ENCODE results near the gene RAB3GAP2. TPM values are rescaled to one million over a fixed set of nuclear protein-coding genes. Genes with fewer than 3 reads are reported as not detected.
"Not testable (repeated sequence)": the region's sequence is repeated elsewhere in the genome, so short reads cannot be mapped to it uniquely, and the experiment has no call there.

The RAB3GAP2 gene
- total RNA-seq, 1 experiment from 2014 or later = 19.8 TPM

DNA sequence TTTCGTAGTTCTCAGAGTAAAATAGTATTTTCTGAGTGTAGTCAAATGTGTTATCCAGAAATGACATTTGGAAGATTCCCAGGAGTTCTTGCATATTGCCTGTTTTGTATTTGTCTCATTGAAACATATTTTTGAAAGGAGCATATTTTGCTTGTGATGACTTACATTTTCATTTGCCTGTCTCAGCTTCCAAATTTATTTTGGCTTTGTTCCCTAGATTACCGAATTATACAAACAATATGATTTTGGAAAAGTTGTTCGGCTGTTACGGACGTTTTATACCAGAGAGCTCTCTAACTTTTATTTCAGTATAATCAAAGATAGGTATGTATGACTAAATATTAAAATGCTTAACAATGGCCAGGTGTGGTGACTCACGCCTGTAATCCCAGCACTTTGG lies 132.3 kb downstream of the RAB3GAP2 start:
- in situ Hi-C loops (cut with HindIII; ENCODE audit: low pct_unique_long_range_greater_than_20kb, low sequenced_read_pairs) = no loop called here

GRCh38 chr1:220137019-220137786 lies 135.1 kb downstream of the RAB3GAP2 start:
- DNase-seq (ENCODE audit: low read depth, low spot score) = no peak
- in situ Hi-C loops (cut with HindIII; ENCODE audit: low pct_unique_long_range_greater_than_20kb, low sequenced_read_pairs) = no loop called here

More for the DNA sequence above, 132.3 kb downstream of the RAB3GAP2 start:
- DNase-seq (ENCODE audit: low read depth, low spot score) = no peak

- DNase-seq (ENCODE audit: low read depth, low spot score) = no peak
- in situ Hi-C loops (cut with HindIII; ENCODE audit: low pct_unique_long_range_greater_than_20kb, low sequenced_read_pairs) = no loop called here
Measured at GRCh38 chr1:220135755-220136154, 136.5 kb downstream of the RAB3GAP2 start.

GRCh38 chr1:220129479-220130210 lies 142.6 kb downstream of the RAB3GAP2 start:
- no peak for DNase-seq (ENCODE audit: low read depth, low spot score)
- in situ Hi-C loops (cut with HindIII; ENCODE audit: low pct_unique_long_range_greater_than_20kb, low sequenced_read_pairs) = no loop called here

GRCh38 chr1:220127076-220127475 lies 145.2 kb downstream of the RAB3GAP2 start:
- no peak for DNase-seq (ENCODE audit: low read depth, low spot score)
- in situ Hi-C loops (cut with HindIII; ENCODE audit: low pct_unique_long_range_greater_than_20kb, low sequenced_read_pairs) = no loop called here

DNA sequence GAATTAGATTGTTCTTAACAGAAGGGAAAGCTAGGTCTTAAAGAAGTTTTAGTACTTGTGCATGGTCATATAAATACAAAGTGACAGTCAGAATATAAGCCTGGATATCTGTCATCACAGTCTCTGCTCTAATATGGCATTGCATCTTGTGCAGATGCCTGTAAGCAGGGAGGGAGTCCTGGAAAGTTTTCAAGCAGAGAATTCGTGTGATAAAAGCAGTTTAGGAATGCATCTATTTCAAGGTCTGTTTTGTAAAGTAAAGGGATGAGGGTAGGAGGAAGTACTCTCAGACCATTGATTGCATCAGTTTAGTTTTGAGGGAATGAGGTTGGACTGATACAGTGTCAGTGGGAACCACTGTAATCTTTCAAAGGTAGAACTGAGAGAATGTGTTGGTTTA lies 147.7 kb downstream of the RAB3GAP2 start:
- in situ Hi-C loops (cut with HindIII; ENCODE audit: low pct_unique_long_range_greater_than_20kb, low sequenced_read_pairs) = no loop called here
- DNase-seq (ENCODE audit: low read depth, low spot score) = no peak

GRCh38 chr1:220123889-220124288 lies 148.4 kb downstream of the RAB3GAP2 start:
- in situ Hi-C loops (cut with HindIII; ENCODE audit: low pct_unique_long_range_greater_than_20kb, low sequenced_read_pairs) = no loop called here
- DNase-seq (ENCODE audit: low read depth, low spot score) = peak; percentile 40

- no peak for DNase-seq (ENCODE audit: low read depth, low spot score)
- in situ Hi-C loops (cut with HindIII; ENCODE audit: low pct_unique_long_range_greater_than_20kb, low sequenced_read_pairs) = no loop called here
Measured at GRCh38 chr1:220123066-220123465, 149.2 kb downstream of the RAB3GAP2 start.

GRCh38 chr1:220121791-220122530 lies 150.3 kb downstream of the RAB3GAP2 start:
- DNase-seq (ENCODE audit: low read depth, low spot score) = no peak
- in situ Hi-C loops (cut with HindIII; ENCODE audit: low pct_unique_long_range_greater_than_20kb, low sequenced_read_pairs) = no loop called here

DNA sequence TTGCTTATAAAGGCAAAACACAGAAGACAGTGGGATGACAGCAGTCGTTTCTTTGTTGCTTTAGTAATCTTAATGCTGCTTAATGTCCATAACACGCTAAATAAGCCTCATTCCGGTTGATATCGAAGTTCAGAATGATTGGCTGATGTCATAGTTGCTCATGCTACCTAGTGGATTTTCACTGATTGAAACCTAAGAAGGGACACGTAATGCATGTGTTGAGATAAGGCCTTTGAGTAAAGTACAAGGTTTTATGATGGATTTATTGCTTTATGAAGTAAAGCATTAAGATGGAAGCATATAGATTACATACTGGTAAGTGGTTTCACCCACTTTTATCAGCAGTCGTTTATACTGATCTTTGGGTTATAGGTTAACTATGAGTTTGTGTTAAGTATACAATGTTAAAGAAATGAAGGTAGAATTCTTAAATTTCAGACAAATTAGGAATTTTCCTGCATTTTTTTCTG lies 153.2 kb downstream of the RAB3GAP2 start:
- in situ Hi-C loops (cut with HindIII; ENCODE audit: low pct_unique_long_range_greater_than_20kb, low sequenced_read_pairs) = no loop called here
- DNase-seq (ENCODE audit: low read depth, low spot score) = no peak

GRCh38 chr1:220113136-220113695 lies 159.0 kb downstream of the RAB3GAP2 start:
- DNase-seq (ENCODE audit: low read depth, low spot score) = peak; percentile 64

DNA sequence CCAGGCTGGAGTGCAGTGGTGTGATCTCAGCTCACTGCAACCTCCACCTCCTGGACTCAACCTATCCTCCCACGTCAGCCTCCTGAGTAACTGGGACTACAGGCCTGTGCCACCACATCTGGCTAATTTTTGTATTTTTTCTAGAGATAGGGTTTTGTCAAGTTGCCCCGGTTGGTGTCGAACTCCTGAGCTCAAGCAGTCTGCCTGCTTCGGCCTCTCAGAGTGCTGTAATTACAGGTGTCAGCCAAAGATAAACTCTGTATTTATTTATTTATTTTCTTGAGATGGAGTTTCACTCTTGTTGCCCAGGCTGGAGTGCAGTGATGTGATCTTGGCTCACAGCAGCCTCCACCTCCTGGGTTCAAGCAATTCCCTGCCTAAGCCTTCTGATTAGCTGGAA lies 159.7 kb downstream of the RAB3GAP2 start:
- in situ Hi-C loops (cut with HindIII; ENCODE audit: low pct_unique_long_range_greater_than_20kb, low sequenced_read_pairs); DNase-seq (ENCODE audit: low read depth, low spot score): not testable (repeated sequence)

More at GRCh38 chr1:220113136-220113695, 159.0 kb downstream of the RAB3GAP2 start:
- in situ Hi-C loops (cut with HindIII; ENCODE audit: low pct_unique_long_range_greater_than_20kb, low sequenced_read_pairs) = no loop called here

- DNase-seq (ENCODE audit: low read depth, low spot score); in situ Hi-C loops (cut with HindIII; ENCODE audit: low pct_unique_long_range_greater_than_20kb, low sequenced_read_pairs): not testable (repeated sequence)
Measured at GRCh38 chr1:220110473-220110872, 161.8 kb downstream of the RAB3GAP2 start.

- no peak for DNase-seq (ENCODE audit: low read depth, low spot score)
- in situ Hi-C loops (cut with HindIII; ENCODE audit: low pct_unique_long_range_greater_than_20kb, low sequenced_read_pairs) = no loop called here
Measured at GRCh38 chr1:220099826-220100225, 172.4 kb downstream of the RAB3GAP2 start.
